HG03060 (cell line): ENCODE measurements around the gene RPS6KA5.
A peak's percentile ranks its signal among the peaks of the same experiment; 100 is the strongest.
"Not testable (repeated sequence)": the region's sequence is repeated elsewhere in the genome, so short reads cannot be mapped to it uniquely, and the experiment has no call there.

Source experiments
- ATAC-seq: cut with Tn5 transposase; IDR thresholded peaks from one replicate; pipeline ENCODE4 v1.9.1; 2021; ENCODE audit warnings: low read depth, moderate number of reproducible peaks; ENCODE audit not compliant: unreplicated experiment

Gene RPS6KA5

GRCh38 chr14:90943367-90943766 is 117.1 kb downstream of the RPS6KA5 start:
- ATAC-seq = no peak

- no peak for ATAC-seq
Measured at GRCh38 chr14:90942511-90942910, 117.9 kb downstream of the RPS6KA5 start.

GRCh38 chr14:90941706-90942105 is 118.7 kb downstream of the RPS6KA5 start:
- no peak for ATAC-seq

DNA sequence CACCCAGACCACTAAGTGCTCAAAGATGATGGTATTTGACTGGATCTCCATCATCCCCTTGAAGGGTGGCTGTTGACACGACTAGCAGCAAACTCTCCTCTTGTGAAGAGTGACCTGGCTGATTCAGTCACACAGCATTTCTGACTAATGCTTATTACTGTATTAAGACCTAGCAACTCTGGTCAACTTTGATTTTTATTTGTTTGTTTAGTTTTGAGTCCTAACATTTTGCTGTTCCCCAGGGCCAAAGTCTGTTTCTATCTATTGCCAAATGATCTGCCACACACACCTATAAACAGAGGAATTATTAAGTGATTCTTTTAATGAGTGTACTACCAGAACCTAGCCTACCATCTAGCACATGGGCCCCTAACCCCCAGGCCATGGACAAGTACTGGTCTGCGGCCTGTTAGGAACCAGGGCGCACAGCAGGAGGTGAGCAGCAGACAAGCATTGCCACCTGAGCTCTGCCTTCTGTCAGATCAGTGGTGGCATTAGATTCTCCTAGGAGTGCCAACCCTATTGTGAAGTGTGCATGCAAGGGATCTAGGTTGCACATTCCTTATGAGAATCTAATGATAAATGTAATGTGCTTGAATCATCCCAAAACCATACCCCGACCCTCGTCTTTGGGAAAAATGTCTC is 120.0 kb downstream of the RPS6KA5 start:
- ATAC-seq = no peak

GRCh38 chr14:90939252-90939795 is 121.1 kb downstream of the RPS6KA5 start:
- ATAC-seq = not testable (repeated sequence)

GRCh38 chr14:90938615-90939014 is 121.8 kb downstream of the RPS6KA5 start:
- no peak for ATAC-seq

DNA sequence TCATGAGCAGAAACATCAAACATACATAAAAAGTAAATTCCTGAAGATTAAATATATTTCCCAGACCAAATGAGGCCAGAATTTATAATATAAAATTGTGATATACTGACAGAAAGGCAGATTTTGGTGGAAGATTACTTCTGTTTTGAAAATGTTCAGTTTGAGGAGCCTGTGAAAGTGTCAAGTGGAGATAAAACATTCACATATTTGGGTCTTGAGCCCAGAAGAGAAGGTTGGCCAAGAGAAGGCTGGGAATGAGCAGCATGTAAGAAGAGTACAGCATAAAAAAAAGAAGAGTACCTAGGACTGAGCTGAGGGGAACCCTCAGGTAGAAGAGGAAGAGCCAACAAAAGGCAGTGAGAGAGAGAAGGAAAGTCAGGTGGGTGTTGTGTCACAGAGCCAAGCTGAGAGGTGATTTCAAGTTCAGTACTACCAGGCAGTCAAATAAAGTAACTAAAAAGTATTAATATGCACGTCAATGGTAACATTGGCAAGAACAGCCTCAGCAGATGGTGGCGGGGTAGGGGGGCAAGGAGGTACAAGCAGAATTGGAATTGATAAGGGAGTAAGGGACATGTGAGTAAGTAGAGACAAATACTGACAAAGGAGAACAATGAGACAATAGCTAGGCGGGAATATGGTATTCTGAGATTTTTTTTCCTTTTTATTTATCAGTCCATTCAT is 123.5 kb downstream of the RPS6KA5 start:
- no peak for ATAC-seq

DNA sequence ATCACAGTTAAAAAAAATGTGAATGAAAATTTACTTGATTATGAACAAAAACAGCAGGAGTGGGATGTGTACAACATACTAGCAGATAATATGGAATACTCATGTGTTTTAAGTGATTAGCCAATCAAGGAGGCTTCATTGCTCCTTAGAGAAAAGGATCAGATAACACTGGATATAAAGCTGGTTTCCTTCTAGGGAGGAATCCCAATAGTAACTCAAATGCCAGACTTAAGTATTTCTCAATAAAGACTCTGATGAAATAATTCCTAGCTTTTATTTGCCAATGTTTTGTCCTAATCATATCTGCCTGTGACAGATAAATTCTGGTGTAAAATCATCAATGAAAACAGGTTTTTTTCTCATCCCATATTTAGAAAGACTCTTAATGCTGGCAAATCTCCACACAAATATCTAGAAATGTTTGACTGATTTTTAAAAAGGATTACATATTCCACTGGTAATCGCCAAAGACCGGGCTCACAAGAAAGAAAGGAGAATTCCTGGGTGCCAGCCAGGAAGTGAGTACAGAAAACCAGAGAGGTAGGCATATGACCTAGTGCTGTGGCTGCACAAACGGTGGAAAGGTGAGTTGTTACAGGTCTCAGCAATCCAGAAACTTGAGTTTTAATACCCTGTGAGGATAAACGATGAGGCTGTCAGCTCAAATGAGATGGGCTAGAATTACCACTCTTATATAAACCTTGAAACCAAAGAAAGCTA is 135.7 kb downstream of the RPS6KA5 start:
- no peak for ATAC-seq

DNA sequence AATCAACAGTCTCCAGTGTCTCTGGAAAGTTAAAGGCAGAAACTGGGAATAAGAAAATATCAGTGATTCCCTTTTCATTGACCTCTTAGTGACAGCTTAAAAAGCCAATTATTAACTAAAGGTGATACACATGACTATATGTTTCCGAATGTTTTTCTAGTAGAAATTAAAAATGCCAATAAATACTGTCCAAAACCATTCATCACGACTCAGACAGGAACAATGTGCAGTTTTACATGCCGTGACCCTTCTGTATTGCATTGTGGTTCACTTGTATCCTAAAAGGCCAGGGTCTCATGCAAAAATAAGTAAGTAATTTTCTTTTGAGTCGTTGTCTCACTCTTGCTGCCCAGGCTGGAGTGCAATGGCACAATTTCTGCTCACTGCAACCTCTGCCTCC is 138.3 kb downstream of the RPS6KA5 start:
- ATAC-seq = no peak

DNA sequence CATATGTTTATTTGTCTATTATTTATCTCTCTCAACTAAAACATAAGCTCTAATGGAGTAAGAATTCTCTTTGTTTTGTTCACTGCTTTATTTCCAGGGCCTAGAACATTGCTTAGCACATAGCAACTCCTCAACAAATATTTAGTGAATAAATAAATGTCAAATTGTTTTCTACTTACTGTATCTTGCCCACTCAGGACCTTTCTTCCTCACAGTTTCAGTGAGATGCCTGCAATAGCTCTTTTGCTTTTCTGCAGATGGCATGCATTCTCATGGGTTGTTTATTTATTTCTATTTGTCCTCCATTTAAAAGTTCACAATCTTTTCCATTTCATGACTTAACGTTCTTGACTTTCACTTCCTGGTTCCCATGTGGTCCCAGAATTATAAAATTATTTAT is 149.3 kb downstream of the RPS6KA5 start:
- ATAC-seq = no peak

GRCh38 chr14:90907178-90907577 is 153.3 kb downstream of the RPS6KA5 start:
- ATAC-seq = no peak

DNA sequence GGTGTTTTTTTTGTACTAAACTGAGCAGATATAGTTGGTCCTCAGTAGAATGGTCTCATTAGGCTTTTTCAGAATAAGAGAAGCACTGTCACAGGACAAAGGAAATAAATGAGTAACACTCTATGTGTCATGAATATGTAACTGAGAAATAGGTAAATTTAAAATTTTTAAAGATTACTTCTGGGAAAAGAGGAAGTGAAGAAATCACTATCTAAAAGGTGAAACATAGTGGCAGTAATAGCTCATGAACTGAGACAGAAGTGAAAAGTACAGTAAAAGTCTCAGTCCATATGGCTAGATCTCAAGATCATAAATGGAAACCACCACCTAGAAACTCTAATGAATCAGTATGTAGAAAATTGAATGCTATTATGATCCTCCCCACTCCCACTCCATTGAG is 154.9 kb downstream of the RPS6KA5 start:
- peak; percentile 89 for ATAC-seq

- no peak for ATAC-seq
Measured at GRCh38 chr14:90903101-90903500, 157.3 kb downstream of the RPS6KA5 start.

- no peak for ATAC-seq
Measured at GRCh38 chr14:90900476-90901083, 159.9 kb downstream of the RPS6KA5 start.

DNA sequence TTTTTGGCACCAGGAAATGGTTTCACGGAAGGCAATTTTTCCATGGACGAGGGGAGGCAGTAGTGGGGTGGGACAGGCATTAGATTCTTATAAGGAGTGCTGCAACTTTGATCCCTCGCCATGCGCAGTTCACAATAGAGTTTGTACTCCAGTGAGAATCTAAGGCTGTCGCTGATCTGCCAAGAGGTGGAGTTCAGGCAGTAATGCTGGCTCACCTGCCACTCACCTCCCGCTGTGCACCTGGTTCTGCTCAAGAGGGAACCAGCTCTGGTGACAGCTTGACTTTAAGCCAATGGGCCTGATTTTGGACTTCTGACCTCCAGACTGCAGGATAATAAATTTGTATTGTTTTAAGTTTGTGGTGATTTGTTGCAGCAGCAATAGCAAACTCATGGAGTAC is 163.4 kb downstream of the RPS6KA5 start:
- no peak for ATAC-seq

GRCh38 chr14:90894241-90894640 is 166.2 kb downstream of the RPS6KA5 start:
- ATAC-seq = no peak

GRCh38 chr14:90893510-90893909 is 166.9 kb downstream of the RPS6KA5 start:
- no peak for ATAC-seq

DNA sequence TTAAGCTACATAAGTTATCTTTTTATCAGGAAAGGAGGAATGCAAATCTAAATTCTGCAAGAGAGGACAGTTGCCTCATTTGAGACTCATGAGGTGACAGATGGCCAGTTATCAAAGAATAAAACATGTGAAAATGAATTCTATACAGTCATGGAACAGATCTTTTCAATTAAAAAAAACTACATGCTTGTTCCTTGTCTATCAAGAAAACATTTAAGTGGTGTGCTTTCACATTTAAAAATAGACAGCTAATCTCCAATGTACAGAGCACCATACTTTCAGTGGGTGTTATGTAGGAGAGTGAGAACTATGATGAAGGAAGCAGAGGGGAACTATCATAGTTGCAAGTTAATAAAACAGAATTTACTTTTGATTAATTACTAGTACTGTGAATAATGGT is 167.5 kb downstream of the RPS6KA5 start:
- ATAC-seq = no peak

DNA sequence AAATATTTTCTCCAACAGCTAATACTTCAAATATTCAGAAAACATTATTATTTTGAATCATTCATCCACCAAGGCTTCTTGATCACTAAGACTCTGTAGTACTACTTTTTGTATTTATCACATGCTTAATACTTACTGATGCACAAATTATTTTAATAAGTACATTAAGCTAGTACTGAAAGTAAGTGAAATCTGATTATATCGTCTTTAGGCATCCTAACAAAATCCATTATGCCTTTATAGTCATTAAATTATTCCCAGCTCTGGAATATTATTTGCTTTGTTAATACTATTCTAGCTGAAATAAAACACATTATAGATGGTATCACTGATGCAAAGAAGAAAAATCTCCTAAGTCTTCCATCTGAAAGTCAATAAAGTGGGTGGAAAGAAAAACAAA is 169.1 kb downstream of the RPS6KA5 start:
- no peak for ATAC-seq

- ATAC-seq = no peak
Measured at GRCh38 chr14:90890322-90891020, 170.0 kb downstream of the RPS6KA5 start.
